Nasal cavity respiratory epithelium epithelial cell of viscerocranial mucosa (primary cell): ENCODE data around the gene SEC61A2. TPM values are rescaled to one million over a fixed set of nuclear protein-coding genes. Genes with fewer than 3 reads are reported as not detected.

Source experiments
- total RNA-seq: library from RNA; depleted of rRNA; stranded (reverse); fragments of >200 nt; gene quantifications from 2 replicates; pipeline ENCODE4 v1.2.3, GENCODE V29; 2014

Gene SEC61A2
- 7.8 and 9.9 TPM in 2 replicates for total RNA-seq

DNA sequence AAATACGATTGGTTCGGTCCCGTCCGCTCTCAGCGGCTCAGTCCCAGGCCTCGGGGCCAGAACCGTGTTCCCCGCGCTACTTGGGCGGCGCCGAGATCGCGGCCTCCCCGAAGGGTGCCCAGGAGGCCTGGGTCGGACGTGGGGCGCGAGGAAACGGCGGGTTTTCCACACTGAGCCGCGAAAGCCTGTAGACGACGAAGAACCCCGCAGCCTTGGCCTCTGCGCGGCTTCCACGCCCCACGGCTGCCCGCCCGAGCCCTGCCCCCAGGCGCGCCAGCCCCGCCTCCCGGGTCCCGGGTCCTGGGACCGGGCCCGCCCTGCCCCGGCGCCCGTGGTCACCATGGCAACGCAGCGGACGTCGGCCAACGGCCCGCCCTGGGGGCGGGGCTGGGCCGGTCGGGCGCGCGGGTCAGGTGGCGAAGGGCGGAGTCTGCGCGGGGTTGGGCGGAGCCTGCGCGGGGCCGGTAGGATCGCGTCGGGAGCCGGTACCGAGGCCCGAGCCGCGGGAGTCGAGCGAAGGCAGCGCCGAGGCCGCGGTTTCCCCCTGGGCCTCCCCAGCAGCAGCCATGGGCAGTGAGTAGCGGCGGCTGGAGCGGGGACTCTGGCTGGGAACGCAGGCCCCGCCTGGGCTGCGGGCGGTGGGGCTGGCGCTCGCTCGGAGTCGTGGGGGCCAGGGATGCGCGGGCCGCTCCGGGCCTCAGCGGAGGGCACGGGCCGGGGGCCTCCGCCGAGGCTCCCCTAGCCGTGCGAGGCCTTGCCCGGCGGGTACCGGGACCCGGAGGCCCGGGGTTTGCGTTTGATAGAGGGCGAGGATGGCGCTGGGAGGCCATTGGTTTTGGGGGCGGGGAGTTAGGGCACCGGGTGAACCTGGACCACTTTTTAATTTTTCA is at the start of gene SEC61A2:
SEC61A2 (plus strand) TSS at position 456 of the 890 bp plus-strand sequence; CDS start at position 567, 111 bp downstream.

DNA sequence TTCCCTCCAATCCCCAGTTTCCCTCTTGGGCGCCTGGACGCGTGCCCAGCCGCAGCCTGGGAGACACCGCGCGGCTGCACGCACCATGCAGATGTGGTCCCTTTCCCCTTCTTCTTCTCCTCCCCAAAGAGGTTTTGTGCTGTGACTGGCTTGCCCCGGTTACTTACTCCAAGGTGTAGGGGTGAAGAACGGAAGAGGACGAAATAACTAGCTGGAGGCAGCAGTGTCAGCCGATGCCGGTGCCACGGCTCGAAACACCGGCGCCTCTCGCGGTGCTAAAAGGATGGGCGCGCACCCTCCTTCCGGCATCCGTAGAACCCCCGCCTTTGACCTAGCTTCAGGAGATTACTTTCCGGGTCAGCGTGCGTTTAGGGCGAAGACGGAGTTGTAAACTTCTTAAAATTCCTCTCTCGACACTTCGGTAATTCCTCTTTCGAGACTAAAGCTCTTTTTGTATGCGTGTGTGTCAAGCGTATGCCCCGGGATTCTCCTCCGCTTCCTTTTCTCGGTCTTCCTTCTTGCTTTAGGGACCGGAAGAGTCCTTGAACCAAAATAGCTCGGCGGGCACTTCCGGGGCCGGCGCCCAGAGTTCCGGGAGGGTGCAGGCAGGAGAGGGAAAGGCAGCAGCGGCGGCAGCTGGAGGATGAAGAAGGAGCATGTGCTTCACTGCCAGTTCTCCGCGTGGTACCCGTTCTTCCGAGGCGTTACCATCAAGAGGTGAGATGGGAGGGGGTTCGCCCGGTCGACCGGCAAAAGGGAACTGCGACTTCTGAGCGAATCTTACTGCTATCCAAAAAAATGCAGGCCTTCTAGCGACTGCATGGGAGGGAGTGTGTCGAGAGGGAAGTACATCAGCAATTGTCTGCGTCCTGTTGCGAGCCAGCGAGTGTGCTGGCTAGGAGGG is 66.4 kb downstream of the SEC61A2 start, which contains the start of the genes CDC123 and NUDT5:
CDC123 (plus strand) TSS at position 586 of the 904 bp plus-strand sequence; CDS start at position 644, 58 bp downstream.
NUDT5 (minus strand) TSS at position 289 of the 904 bp plus-strand sequence. CDS start 9,600 bp downstream, outside the sequence.

Other genes starting within 250 kb of the SEC61A2 start
- gene UPF2, start 86.9 kb upstream of the SEC61A2 start, total RNA-seq, result 27.7 and 28.4 TPM in 2 replicates
- gene DHTKD1, start 60.7 kb upstream of the SEC61A2 start, total RNA-seq, result 12.1 and 24.6 TPM in 2 replicates
- 59.1 and 66.8 TPM in 2 replicates for gene NUDT5, start 66.2 kb downstream of the SEC61A2 start, total RNA-seq
- gene CDC123, start 66.5 kb downstream of the SEC61A2 start, total RNA-seq, result 114 and 146 TPM in 2 replicates
- gene CAMK1D, start 219.9 kb downstream of the SEC61A2 start, total RNA-seq, result 1.0 and 16.0 TPM in 2 replicates